HG03571 (cell line): ENCODE data around the gene GNRH2.
"Not testable (repeated sequence)": the region's sequence is repeated elsewhere in the genome, so short reads cannot be mapped to it uniquely, and the experiment has no call there.

ENCODE experiments used
- ATAC-seq: cut with Tn5 transposase; IDR thresholded peaks from one replicate; pipeline ENCODE4 v1.9.1; 2021; ENCODE audit not compliant: unreplicated experiment

GNRH2 gene

GRCh38 chr20:3043322-3043721 is at the start of gene GNRH2:
Gene GNRH2, plus strand, starts transcription at chr20:3043622. Its CDS starts 793 bp downstream, at chr20:3044415.
- no peak for ATAC-seq

GRCh38 chr20:2995796-2996195 is 47.6 kb upstream of the GNRH2 start:
- no peak for ATAC-seq

- ATAC-seq = no peak
Observed at GRCh38 chr20:2998728-2999127, 44.7 kb upstream of the GNRH2 start.

GRCh38 chr20:3000852-3001523 is 42.4 kb upstream of the GNRH2 start:
- no peak for ATAC-seq

GRCh38 chr20:3003416-3003815 is 40.0 kb upstream of the GNRH2 start:
- ATAC-seq = no peak

GRCh38 chr20:3010985-3011723 is 32.3 kb upstream of the GNRH2 start:
- ATAC-seq = no peak

GRCh38 chr20:3011752-3012151 is 31.7 kb upstream of the GNRH2 start:
- ATAC-seq = no peak

GRCh38 chr20:3013771-3014170 is 29.7 kb upstream of the GNRH2 start:
- no peak for ATAC-seq

GRCh38 chr20:3014179-3014578 is 29.2 kb upstream of the GNRH2 start:
- ATAC-seq = no peak

GRCh38 chr20:3014662-3015061 is 28.8 kb upstream of the GNRH2 start:
- no peak for ATAC-seq

GRCh38 chr20:3015302-3015701 is 28.1 kb upstream of the GNRH2 start:
- not testable (repeated sequence) for ATAC-seq

GRCh38 chr20:3021327-3021726 is 22.1 kb upstream of the GNRH2 start:
- ATAC-seq = no peak

GRCh38 chr20:3021777-3022176 is 21.6 kb upstream of the GNRH2 start:
- ATAC-seq = no peak

GRCh38 chr20:3022559-3023490 is 20.6 kb upstream of the GNRH2 start:
- ATAC-seq = not testable (repeated sequence)

GRCh38 chr20:3027987-3028386 is 15.4 kb upstream of the GNRH2 start:
- no peak for ATAC-seq

GRCh38 chr20:3031524-3032147 is 11.8 kb upstream of the GNRH2 start:
- no peak for ATAC-seq

- ATAC-seq = no peak
Observed at GRCh38 chr20:3032624-3033023, 10.8 kb upstream of the GNRH2 start.

- no peak for ATAC-seq
Observed at GRCh38 chr20:3037654-3038053, 5.8 kb upstream of the GNRH2 start.

- no peak for ATAC-seq
Observed at GRCh38 chr20:3038454-3038853, 5.0 kb upstream of the GNRH2 start.

GRCh38 chr20:3039426-3039825 is 4.0 kb upstream of the GNRH2 start:
- no peak for ATAC-seq

GRCh38 chr20:3040086-3040485 is 3.3 kb upstream of the GNRH2 start:
- ATAC-seq = no peak
